HepG2 (cell line): ENCODE results near the gene COL27A1. TPM values are rescaled to one million over a fixed set of nuclear protein-coding genes. Genes with fewer than 3 reads are reported as not detected.

Source experiments
- AGO2 ChIP-seq: fragments of 200-400 bp; formaldehyde crosslinking; optimal IDR thresholded peaks from 2 replicates; pipeline ENCODE3; 2017; ENCODE audit warnings: mild to moderate bottlenecking, low read depth, low read length, moderate library complexity
- BORCS8-MEF2B ChIP-seq: sonication (generic); formaldehyde crosslinking; IDR thresholded peaks from 2 replicates; pipeline ENCODE4 v1.8.0; 2022; ENCODE audit warnings: mild to moderate bottlenecking, missing genetic modification reagents
- CBX1 ChIP-seq: IDR thresholded peaks from one replicate; pipeline ENCODE4 v1.6.1; 2016; ENCODE audit warnings: antibody characterized with exemption, low read depth
- HOXA3 ChIP-seq: sonication (generic); formaldehyde crosslinking; IDR thresholded peaks from 2 replicates; pipeline ENCODE4 v1.5.0; 2020; ENCODE audit warnings: missing genetic modification reagents
- MEF2D ChIP-seq: sonication (generic); formaldehyde crosslinking; IDR thresholded peaks from 2 replicates; pipeline ENCODE4 v1.5.1; 2020; ENCODE audit warnings: mild to moderate bottlenecking, missing genetic modification reagents
- NPAS2 ChIP-seq: sonication (generic); formaldehyde crosslinking; IDR thresholded peaks from 2 replicates; pipeline ENCODE4 v1.8.0; 2022; ENCODE audit warnings: mild to moderate bottlenecking, missing genetic modification reagents, borderline replicate concordance
- SSRP1 ChIP-seq: IDR thresholded peaks from 2 replicates; pipeline ENCODE4 v1.6.1; 2016; ENCODE audit warnings: control low read depth
- YEATS2 ChIP-seq: sonication (generic); formaldehyde crosslinking; IDR thresholded peaks from 2 replicates; pipeline ENCODE4 v1.4.0; 2020; ENCODE audit warnings: missing genetic modification reagents, borderline replicate concordance
- ZFP36 ChIP-seq: fragments of 150-350 bp; IDR thresholded peaks from 2 replicates; pipeline ENCODE4 v1.6.1; 2018; ENCODE audit warnings: borderline replicate concordance, low read length, low read depth; ENCODE audit not compliant: partially characterized antibody
- ZMYM3 ChIP-seq: sonication (generic); formaldehyde crosslinking; IDR thresholded peaks from 2 replicates; pipeline ENCODE4 v1.5.1; 2020; ENCODE audit warnings: mild to moderate bottlenecking, missing genetic modification reagents
- ZNF333 ChIP-seq: sonication (generic); formaldehyde crosslinking; IDR thresholded peaks from 2 replicates; pipeline ENCODE4 v1.4.0; 2020; ENCODE audit warnings: mild to moderate bottlenecking, missing genetic modification reagents, borderline replicate concordance
- ZNF713 ChIP-seq: sonication (generic); formaldehyde crosslinking; IDR thresholded peaks from 2 replicates; pipeline ENCODE4 v1.4.0; 2020; ENCODE audit warnings: mild to moderate bottlenecking, missing genetic modification reagents
- ZNF761 ChIP-seq: sonication (generic); formaldehyde crosslinking; conservative IDR thresholded peaks from 2 replicates; pipeline ENCODE4 v1.4.0; 2020; ENCODE audit warnings: mild to moderate bottlenecking, missing genetic modification reagents
- ZNF773 ChIP-seq: sonication (generic); formaldehyde crosslinking; IDR thresholded peaks from 2 replicates; pipeline ENCODE4 v1.4.0; 2020; ENCODE audit warnings: missing genetic modification reagents, borderline replicate concordance
- ZSCAN31 ChIP-seq: sonication (generic); formaldehyde crosslinking; IDR thresholded peaks from 2 replicates; pipeline ENCODE4 v1.5.0; 2020; ENCODE audit warnings: low read depth, mild to moderate bottlenecking, missing genetic modification reagents
- polyA plus RNA-seq, 8 experiments: library from polyadenylated mRNA; depleted of rRNA in 3 of 8; stranded (reverse) in 7 of 8; unstranded in 1 of 8; fragments of >200 nt; fragmentation: Illumina TruSeq in 4 of 8; extraction: Trizol in 4 of 8; gene quantifications; 2 replicates each; pipeline versions ENCODE4 v1.2.1 to v1.2.3, GENCODE V29; 2011 to 2016; ENCODE audit warnings: low read depth in 4 of 8, missing spikeins in 1 of 8, mixed read lengths in 1 of 8; ENCODE audit not compliant: insufficient read depth in 1 of 8
- total RNA-seq, 5 experiments: library from RNA; depleted of rRNA; stranded (reverse); fragments of >200 nt; fragmentation: Illumina TruSeq; extraction: Trizol; gene quantifications; 2 replicates each; pipeline ENCODE4 v1.2.3, GENCODE V29; 2016; ENCODE audit warnings: low read depth in 1 of 5
- TF ChIP-seq, protein P1 (sequence below): sonication (generic); formaldehyde crosslinking; IDR thresholded peaks from 2 replicates; pipeline ENCODE4 v1.4.0; 2020; ENCODE audit warnings: mild to moderate bottlenecking, missing genetic modification reagents
- TF ChIP-seq, protein P2 (sequence below): sonication (generic); formaldehyde crosslinking; IDR thresholded peaks from 2 replicates; pipeline ENCODE4 v1.4.0; 2020; ENCODE audit warnings: missing genetic modification reagents
- TF ChIP-seq, protein P3 (sequence below): sonication (generic); formaldehyde crosslinking; IDR thresholded peaks from 2 replicates; pipeline ENCODE4 v1.5.1; 2020; ENCODE audit warnings: mild to moderate bottlenecking, moderate library complexity, missing genetic modification reagents
- TF ChIP-seq, protein P4 (sequence below): sonication (generic); formaldehyde crosslinking; IDR thresholded peaks from 2 replicates; pipeline ENCODE4 v1.4.0; 2020; ENCODE audit warnings: missing genetic modification reagents

Gene COL27A1
- total and polyA plus RNA-seq, 2 of the 13 experiments (the other 11 are each of a cell fraction or from before 2014, with no cell fraction given): 71.3 to 89.1 TPM

DNA sequence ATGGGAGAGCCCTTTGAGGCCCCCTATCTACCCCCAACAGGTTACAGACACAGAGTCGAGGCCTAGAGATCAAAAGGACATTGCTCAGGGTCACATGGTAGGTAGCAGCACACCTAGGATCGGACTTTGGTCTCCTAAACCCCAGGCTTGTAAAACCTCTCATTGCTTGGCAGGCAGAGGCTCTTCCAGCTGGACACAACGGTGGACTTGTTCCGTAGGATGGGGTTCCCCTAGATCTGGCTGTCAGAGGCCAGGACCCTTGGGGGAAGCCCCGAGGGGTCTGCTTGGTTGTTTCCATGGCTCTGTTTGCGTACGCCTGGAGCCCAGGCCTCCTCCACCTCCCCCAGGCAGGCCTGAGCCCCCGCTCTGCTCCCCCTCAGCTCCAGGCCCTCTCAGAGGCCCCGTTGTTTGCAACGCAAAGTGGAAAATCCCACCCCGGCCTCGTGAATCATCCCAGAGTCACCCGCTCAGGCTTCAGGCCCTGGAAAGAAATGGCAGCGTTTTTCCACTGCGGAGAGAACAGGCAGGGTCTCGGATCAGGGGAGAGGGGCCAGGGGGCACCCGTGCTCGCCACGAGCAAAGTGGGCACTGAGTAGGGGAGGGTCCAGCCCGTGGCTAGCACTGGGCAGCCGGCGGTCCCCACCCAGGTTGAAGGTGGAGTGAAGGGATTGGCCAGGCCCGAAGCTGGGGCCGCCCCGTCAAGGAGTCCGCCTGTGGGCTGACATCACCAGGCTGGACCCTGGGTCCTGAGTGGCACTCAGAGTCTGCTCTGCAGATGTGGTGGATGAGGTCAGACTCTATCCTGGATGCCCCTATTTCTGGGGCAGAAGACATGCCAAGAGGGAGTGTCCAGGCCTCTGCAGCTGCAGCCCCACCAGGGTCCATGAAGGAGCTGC, 19.8 kb downstream of the COL27A1 start (continued):
- TF ChIP-seq ZNF773 (CRISPR knock-in tag) (no peak), SSRP1 (CRISPR knock-in tag) (no peak), ZNF713 (CRISPR knock-in tag) (no peak), ZFP36 (no peak), BORCS8-MEF2B (CRISPR knock-in tag) (peak; percentile 84; the same call in 1 of the 2 replicates), ZNF333 (peak; percentile 40; the same call in 1 of the 2 replicates), CBX1 (no peak), ZNF761 (CRISPR knock-in tag) (0 out of 2 replicates have a peak, but pooled peaks have one; percentile 21), AGO2 (peak; percentile 100), NPAS2 (CRISPR knock-in tag) (no peak), MEF2D (peak; percentile 71), HOXA3 (CRISPR knock-in tag) (peak; percentile 61), ZSCAN31 (CRISPR knock-in tag) (peak; percentile 61), YEATS2 (CRISPR knock-in tag) (peak; percentile 60; the same call in 1 of the 2 replicates), ZMYM3 (CRISPR knock-in tag) (peak; percentile 97)
- TF ChIP-seq, protein P1, sequence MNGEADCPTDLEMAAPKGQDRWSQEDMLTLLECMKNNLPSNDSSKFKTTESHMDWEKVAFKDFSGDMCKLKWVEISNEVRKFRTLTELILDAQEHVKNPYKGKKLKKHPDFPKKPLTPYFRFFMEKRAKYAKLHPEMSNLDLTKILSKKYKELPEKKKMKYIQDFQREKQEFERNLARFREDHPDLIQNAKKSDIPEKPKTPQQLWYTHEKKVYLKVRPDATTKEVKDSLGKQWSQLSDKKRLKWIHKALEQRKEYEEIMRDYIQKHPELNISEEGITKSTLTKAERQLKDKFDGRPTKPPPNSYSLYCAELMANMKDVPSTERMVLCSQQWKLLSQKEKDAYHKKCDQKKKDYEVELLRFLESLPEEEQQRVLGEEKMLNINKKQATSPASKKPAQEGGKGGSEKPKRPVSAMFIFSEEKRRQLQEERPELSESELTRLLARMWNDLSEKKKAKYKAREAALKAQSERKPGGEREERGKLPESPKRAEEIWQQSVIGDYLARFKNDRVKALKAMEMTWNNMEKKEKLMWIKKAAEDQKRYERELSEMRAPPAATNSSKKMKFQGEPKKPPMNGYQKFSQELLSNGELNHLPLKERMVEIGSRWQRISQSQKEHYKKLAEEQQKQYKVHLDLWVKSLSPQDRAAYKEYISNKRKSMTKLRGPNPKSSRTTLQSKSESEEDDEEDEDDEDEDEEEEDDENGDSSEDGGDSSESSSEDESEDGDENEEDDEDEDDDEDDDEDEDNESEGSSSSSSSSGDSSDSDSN: peak; percentile 56; the same call in 1 of the 2 replicates
- TF ChIP-seq, protein P2, sequence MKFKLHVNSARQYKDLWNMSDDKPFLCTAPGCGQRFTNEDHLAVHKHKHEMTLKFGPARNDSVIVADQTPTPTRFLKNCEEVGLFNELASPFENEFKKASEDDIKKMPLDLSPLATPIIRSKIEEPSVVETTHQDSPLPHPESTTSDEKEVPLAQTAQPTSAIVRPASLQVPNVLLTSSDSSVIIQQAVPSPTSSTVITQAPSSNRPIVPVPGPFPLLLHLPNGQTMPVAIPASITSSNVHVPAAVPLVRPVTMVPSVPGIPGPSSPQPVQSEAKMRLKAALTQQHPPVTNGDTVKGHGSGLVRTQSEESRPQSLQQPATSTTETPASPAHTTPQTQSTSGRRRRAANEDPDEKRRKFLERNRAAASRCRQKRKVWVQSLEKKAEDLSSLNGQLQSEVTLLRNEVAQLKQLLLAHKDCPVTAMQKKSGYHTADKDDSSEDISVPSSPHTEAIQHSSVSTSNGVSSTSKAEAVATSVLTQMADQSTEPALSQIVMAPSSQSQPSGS: peak; percentile 79; the same call in 1 of the 2 replicates
- TF ChIP-seq, protein P3, sequence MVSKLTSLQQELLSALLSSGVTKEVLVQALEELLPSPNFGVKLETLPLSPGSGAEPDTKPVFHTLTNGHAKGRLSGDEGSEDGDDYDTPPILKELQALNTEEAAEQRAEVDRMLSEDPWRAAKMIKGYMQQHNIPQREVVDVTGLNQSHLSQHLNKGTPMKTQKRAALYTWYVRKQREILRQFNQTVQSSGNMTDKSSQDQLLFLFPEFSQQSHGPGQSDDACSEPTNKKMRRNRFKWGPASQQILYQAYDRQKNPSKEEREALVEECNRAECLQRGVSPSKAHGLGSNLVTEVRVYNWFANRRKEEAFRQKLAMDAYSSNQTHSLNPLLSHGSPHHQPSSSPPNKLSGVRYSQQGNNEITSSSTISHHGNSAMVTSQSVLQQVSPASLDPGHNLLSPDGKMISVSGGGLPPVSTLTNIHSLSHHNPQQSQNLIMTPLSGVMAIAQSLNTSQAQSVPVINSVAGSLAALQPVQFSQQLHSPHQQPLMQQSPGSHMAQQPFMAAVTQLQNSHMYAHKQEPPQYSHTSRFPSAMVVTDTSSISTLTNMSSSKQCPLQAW: peak; percentile 38; the same call in 1 of the 2 replicates
- TF ChIP-seq, protein P4, sequence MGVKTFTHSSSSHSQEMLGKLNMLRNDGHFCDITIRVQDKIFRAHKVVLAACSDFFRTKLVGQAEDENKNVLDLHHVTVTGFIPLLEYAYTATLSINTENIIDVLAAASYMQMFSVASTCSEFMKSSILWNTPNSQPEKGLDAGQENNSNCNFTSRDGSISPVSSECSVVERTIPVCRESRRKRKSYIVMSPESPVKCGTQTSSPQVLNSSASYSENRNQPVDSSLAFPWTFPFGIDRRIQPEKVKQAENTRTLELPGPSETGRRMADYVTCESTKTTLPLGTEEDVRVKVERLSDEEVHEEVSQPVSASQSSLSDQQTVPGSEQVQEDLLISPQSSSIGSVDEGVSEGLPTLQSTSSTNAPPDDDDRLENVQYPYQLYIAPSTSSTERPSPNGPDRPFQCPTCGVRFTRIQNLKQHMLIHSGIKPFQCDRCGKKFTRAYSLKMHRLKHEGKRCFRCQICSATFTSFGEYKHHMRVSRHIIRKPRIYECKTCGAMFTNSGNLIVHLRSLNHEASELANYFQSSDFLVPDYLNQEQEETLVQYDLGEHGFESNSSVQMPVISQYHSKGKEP (CRISPR knock-in tag): no peak
